ENCODE measurements around the gene NEDD8. TPM values are rescaled to one million over a fixed set of nuclear protein-coding genes. Genes with fewer than 3 reads are reported as not detected.

The NEDD8 gene
- total RNA-seq, 1 donor from 2014 or later, result 169 TPM

DNA sequence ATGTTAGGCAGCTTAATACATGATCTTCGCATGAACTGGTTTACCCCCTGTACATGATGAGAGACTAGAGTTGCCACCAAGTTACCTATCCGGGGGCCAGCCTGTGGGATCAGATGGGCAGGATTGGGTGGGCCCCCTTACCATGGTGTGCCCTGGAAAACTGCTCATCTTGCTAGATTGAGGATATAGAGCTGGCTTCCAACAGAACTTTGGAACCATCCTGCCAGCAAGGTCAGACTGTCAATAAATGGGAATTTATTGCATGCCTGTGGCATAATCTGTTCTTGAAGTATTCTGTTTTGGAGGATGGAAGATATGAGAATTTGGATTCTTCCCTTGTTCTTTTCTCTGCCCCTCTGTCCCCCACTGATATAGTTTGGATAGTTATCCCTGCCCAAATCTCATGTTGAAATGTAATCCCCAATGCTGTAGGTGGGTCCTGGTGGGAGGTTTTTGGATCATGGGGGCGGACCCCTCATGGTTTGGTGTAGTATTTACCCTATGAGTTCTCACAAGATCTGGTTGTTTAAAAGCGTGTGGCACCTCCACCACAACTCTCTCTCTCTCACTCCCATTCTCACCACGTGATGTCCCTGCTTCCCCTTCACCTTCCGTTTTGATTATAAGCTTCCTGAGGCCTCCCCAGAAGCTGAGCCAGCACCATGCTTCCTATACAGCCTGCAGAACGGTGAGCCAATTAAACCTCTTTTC, 33.2 kb downstream of the NEDD8 start:
- DNase-seq (ENCODE audit: low spot score), result no peak

DNA sequence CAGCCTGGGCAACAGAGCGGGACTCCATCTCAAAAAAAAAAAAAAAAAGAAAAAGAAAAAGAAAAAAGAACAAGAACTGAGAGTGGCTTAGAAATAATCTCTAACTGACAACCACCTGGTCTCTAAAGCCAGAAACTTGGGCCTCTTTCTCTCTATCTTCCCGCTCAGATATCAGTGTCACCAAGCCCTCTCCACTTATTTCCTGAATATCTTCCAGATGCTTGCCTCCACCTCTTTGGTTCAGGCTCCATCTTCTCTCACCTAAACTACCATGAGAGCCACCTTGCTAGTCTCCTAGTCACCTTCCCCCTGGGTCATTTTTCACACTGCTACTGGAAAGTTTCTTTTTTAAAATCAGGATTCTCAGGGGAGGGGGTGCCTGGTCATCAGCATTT, 35.1 kb downstream of the NEDD8 start:
- DNase-seq (ENCODE audit: low spot score), result no peak

DNA sequence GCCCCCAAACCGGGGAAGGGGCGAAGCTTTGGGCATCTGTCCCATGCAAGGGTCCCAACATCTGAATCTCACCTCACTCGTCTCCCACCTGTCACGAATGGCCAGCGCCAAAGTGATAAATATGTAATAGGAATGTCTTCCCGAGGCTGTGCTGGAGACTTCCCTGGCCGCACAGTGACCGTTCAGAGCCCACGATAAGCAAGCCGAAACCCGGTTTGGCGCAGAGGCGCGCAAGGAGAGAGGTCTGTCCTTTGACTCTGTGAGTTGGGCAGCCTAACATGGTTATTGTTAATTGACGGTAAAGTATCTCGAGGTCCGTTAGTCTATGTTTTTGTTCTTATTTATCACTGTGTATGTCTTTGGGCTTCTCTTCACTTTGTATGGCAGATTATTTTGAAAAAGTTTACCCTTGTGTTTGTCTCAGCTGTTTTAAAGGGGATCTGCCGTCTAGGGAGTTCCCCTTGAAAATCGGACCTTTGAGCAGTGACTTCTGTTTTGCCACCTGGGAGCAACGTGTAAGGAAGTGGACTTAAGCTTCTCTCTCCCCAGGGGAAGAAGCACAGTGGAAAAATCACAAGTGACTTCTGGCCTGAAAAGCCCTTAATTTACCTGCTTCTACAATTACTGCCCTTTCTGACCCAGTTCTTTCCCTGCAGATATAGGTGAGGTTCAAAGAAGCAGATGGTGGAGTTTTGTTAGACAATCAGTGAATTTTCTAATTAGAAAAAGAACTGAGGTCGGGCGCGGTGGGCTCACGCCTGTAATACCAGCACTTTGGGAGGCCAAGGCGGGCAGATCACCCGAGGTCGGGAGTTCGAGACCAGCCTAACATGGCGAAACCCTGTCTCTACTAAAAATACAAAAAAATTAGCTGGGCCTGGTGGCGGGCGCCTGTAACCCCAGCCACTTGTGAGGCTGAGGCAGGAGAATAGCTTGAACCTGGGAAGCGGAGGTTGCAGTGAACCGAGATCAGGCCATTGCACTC, 35.8 kb downstream of the NEDD8 start:
- DNase-seq (ENCODE audit: low spot score), result no peak

DNA sequence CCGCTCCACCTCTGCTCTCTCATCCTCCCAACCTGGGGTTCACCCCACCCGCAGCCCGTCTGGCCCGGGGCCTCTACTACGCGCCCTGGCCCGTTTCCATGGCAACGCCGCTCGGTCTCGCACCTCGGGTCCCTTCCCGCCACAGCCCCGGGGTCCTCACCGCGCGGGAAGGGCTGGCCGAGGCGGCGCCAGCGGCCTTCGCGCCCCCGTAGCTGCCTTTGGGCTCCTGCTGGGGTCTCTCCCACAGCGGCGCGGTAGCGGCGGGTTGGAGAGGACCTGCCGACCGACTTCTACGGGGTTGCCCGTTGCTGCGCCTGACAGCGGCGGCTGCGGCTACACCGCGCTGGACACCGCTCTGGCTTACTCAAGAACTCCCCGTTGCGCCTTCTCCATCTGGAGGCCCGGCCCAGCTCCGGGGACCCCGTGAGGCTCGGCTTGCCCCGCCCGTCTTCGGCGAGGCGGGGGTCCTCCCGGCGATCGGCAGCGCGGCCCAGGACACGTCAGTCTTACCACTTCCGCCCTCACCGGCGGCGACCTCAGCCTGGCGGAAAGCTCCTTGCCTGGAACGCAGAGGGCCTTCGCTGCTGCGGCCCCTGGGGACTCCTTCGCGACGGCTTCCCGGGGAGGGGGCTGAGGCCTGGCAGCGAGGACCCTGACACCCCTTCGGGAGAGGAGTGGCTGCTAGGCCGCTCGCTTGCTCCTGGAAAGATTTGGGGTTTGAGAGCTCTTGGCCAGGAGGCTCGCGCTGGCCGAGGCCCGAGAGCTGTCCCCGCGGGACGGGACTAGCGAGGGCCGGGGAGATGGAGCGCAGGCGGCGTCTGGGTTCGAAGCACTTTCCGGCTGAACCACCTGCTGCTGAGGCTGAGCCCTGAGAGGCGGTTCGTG, 36.7 kb downstream of the NEDD8 start, which contains the start of gene TM9SF1:
Gene TM9SF1, minus strand, starts transcription at position 256 of the 885 bp plus-strand sequence. CDS start 422 bp downstream, outside the sequence.
- DNase-seq (ENCODE audit: low spot score), result peak; percentile 97

GRCh38 chr14:24194873-24195185, 37.3 kb downstream of the NEDD8 start:
- DNase-seq (ENCODE audit: low spot score), result no peak

- DNase-seq (ENCODE audit: low spot score), result no peak
Measured at GRCh38 chr14:24194186-24194872, 37.8 kb downstream of the NEDD8 start.

GRCh38 chr14:24192933-24193332, 39.2 kb downstream of the NEDD8 start:
- DNase-seq (ENCODE audit: low spot score), result no peak

- DNase-seq (ENCODE audit: low spot score), result no peak
Measured at GRCh38 chr14:24190416-24190815, 41.8 kb downstream of the NEDD8 start.

DNA sequence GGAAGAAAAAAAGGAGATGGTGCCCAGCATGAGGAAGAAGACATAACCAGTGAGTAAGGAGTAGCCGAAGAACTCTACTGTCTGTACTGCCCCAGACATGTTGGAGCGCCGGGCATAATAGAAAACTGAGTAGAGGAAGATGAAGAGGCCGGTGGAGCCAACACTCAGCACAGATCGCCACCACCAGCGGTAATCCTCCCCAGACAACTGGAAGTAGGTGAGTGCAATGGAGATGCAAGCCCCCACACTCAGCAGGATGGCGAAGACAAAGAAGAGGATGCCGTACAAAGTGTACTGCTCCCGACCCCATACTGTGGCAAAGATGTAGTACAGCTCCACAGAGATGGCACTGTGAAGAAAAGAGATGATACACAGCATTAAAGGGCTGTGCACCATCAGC, 42.7 kb downstream of the NEDD8 start:
- no peak for DNase-seq (ENCODE audit: low spot score)

DNA sequence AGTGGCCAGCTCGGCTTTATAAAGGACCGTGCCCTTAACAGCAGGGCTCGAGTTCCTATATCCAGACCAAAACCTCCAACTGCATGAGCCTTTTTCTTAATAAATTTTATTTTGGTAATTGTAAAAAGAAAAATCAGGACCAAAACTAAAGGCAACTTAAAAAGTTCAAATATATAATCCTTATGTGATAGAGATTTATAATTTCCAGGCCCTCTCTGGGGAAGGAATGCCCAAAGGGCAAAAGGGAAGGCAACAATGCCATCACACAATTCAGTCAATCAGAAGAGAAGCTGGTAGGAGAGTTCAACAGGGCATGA, 43.1 kb downstream of the NEDD8 start:
- DNase-seq (ENCODE audit: low spot score), result no peak

DNA sequence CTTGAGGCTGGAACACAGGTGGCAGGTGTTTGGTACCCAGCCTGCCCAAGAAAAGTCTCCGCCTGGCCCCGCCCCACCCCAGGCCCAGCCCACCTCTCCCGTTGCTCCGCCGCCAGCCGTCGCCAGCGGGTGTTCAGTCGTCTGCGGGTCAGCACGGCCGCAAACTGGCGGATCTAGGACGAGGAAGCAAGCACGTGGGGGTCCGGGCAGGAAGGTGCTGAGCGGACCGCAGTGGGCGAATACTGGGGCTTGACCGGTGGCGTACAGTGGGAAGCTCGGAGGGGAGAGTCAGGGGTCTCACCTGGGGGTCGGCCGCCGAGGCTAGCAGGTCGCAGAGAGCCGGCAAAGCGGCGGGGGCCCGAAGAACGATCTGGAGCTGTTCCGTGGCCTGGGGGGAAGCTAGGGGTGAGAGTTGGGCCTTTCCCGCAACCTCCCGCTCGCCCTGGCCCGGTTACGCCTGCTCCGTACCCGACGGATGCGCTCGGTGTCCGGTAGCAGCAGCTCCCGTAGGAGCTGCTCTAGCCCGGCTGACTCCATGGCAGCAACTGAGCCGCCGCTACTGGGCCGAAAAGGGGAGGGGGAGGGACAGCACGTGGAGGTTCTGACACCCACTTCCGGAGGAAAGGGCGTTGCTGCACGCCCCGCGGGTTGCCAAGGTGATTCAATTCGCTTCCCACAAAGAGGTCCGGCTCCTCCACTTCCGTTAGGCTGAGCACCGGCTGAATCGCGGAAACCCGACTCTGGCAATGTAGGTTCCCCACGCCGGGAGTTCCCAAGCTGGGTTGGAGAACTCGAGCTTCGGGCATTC, 43.7 kb downstream of the NEDD8 start, which contains the start of gene IPO4:
Gene IPO4, minus strand, starts transcription at position 566 of the 808 bp plus-strand sequence. Its CDS starts 29 bp downstream, at position 537.
- peak; percentile 96 for DNase-seq (ENCODE audit: low spot score)

- no peak for DNase-seq (ENCODE audit: low spot score)
Measured at GRCh38 chr14:24187539-24187915, 44.6 kb downstream of the NEDD8 start.

GRCh38 chr14:24186831-24187538, 45.2 kb downstream of the NEDD8 start:
- DNase-seq (ENCODE audit: low spot score), result no peak

DNA sequence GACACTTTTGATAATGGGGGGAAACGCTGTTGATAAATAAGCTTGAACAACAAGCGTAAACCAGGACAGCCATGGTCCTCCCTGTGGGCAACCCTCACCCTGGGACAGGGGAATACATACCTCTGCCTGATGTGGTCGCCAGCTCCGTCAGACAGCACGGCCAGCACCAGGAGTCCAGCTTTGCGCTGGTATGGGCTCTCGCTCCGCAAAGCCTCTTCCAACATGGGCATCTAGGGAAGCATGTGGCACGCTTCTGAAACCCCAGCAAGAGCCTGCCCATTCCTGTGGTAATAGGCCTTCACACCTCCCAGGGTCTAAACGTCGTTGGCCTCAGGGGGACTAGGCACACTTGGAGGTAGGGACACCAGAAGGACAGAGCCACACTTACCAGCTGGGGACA, 46.4 kb downstream of the NEDD8 start:
- no peak for DNase-seq (ENCODE audit: low spot score)

DNA sequence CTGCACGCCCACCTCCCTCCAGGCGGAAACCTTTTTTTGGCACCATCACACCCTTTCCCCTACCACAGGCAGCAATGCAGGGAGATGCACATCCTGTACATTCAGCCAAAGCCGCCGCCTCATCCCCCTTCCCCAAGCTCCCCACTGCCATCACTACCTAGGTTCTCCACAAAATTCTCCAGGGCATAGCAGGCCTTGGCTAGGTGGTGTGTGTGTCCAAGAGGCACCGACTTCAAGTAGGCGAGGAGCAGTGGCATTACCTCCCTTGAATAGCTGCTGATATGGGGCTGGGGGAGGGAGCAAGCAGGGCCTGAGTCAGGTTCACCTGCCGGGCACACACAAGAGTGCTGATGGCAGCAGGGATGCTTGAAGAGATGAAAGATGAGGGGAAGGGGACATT, 47.1 kb downstream of the NEDD8 start:
- DNase-seq (ENCODE audit: low spot score), result no peak

DNA sequence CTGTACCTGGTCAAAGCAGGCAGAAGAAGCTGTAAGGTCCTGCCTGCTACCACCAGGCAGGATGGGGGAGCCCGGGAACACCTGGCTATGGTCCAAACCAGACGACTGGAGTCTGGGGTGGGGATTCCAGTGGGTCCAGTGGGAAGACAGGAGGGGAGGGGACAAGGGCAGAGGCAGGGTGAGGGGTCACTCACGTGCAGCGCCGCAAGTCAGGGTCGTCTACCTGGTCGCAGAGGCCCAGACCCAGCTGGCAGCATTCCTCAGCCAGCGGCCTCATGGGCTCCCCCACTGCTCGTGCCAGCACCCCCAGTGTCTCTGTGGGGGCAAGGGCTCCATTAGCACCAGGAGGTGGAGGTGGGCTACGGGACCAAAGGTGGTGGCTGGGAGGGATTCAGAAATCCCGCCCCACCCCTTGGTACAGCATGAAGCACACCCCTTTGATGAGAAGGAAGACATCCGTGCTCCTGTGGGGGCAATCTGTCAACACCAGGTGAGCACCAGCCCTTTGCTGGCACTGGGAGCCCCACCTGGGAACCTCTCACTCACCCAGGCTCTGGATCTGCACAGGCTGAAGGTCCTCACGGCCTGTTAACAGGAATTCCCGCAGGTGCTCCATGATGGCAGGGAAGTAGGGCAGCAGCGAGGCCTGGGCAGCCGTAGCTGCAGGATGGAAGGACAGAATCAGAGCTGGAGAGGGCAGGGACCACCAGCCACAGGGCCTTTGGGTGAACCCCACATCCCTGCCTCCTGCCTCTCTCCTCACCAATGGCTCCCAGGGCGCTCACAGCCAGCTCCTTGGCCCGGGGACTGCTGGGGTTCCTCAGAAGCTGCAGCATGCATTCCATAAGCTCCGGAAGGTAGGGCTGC, 47.8 kb downstream of the NEDD8 start:
- DNase-seq (ENCODE audit: low spot score), result no peak

DNA sequence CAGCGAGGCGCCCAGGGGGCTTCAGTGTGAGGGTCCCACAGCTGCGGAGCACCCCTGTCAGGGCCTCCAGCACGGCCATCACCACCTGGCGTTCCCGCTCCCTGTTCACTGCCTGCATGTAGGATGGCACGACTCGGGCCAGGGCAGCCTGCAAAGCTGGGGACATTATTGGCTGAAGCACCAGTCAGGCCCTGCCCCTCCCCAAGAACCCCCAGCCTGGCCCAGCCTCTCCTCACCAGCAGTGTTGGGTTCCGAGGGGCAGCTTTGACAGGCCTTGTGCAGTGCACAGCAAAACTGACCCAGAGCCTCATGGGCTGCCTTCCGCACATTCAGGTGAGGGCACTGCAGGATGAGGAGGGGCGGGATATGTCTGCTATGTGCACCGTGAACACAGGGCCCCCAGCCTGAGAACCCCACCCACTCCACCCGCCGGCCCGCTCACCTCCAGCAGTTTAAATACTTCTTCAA, 49.1 kb downstream of the NEDD8 start:
- no peak for DNase-seq (ENCODE audit: low spot score)
